Fibroblast of lung (primary cell): ENCODE results near the gene MS4A15.
"Not testable (repeated sequence)": the region's sequence is repeated elsewhere in the genome, so short reads cannot be mapped to it uniquely, and the experiment has no call there.

Source experiments
- EZH2 ChIP-seq: IDR thresholded peaks from 2 replicates; pipeline ENCODE4 v1.5.1; 2012; ENCODE audit warnings: low read length, control low read depth, mild to moderate bottlenecking; ENCODE audit errors: missing control alignments
- TF ChIP-seq, protein P1 (sequence below), 2 donors: IDR thresholded peaks in 1 of 2; conservative IDR thresholded peaks in 1 of 2; 1 replicate in 1 of 2; 2 replicates in 1 of 2; pipeline ENCODE4 v1.5.1; 2011 to 2012; ENCODE audit warnings: low read length in 2 of 2, control low read depth in 1 of 2, inconsistent platforms in 1 of 2, low read depth in 1 of 2, mild to moderate bottlenecking in 1 of 2

DNA sequence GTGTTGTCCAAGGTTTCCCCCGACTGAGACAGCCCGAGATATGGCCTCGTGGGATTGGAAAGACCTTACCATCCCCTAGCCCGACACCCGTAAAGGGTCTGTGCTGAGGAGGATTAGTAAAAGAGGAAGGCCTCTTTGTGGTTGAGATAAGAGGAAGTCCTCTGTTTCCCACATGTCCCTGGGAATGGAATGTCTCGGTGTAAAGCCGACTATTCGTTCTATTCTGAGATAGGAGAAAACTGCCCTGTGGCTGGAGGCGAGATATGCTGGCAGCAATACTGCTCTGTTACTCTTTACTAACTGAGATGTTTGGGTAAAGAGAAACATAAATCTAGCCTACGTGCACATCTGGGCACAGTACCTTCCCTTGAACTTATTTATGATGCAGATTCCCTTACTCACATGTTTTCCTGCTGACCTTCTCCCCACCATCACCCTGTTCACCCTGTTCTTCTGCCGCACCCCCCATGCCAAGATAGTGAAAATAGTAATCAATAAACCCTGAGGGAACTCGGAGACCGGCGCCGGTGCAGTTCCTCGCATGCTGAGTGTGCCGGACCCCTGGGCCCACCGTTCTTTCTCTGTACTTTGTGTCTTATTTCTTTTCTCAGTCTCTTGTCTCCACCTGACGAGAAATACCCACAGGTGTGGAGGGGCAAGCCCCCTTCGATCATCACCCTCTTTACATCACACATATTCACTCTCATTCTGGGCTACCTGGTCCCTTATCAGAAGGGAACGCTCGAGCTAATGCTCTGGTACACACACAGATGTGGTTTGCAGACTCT, 3.0 kb downstream of the MS4A15 start:
- TF ChIP-seq, protein P1, sequence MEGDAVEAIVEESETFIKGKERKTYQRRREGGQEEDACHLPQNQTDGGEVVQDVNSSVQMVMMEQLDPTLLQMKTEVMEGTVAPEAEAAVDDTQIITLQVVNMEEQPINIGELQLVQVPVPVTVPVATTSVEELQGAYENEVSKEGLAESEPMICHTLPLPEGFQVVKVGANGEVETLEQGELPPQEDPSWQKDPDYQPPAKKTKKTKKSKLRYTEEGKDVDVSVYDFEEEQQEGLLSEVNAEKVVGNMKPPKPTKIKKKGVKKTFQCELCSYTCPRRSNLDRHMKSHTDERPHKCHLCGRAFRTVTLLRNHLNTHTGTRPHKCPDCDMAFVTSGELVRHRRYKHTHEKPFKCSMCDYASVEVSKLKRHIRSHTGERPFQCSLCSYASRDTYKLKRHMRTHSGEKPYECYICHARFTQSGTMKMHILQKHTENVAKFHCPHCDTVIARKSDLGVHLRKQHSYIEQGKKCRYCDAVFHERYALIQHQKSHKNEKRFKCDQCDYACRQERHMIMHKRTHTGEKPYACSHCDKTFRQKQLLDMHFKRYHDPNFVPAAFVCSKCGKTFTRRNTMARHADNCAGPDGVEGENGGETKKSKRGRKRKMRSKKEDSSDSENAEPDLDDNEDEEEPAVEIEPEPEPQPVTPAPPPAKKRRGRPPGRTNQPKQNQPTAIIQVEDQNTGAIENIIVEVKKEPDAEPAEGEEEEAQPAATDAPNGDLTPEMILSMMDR (conservative IDR thresholded peaks at IDR 0.05 in 1 of 2, IDR thresholded peaks at IDR 0.05 in 1 of 2; ENCODE audit: low read depth in 1 of 2, low read length in 2 of 2): not testable (repeated sequence)
- TF ChIP-seq EZH2: not testable (repeated sequence)
